A549 (cell line): ENCODE measurements around the gene PFN3. TPM values are rescaled to one million over a fixed set of nuclear protein-coding genes. Genes with fewer than 3 reads are reported as not detected.

Experiments
- ATOH8 ChIP-seq: fragments of 250-450 bp; sonication (Bioruptor Pico); IDR thresholded peaks from 2 replicates; pipeline ENCODE4 v1.5.0; 2020; ENCODE audit warnings: low read depth, mild to moderate bottlenecking, moderate library complexity
- BCL3 ChIP-seq: fragments of >200 bp; sonication (Bioruptor Twin); formaldehyde crosslinking; IDR thresholded peaks from 3 replicates; pipeline ENCODE4 v1.6.1; 2016
- BHLHE40 ChIP-seq: IDR thresholded peaks from 2 replicates; pipeline ENCODE4 v1.6.1; 2012; ENCODE audit warnings: low read depth, low read length, inconsistent platforms
- CBX2 ChIP-seq: fragments of 200-600 bp; sonication (generic); IDR thresholded peaks from 2 replicates; pipeline ENCODE4 v1.6.1; 2016; ENCODE audit warnings: low read depth, mild to moderate bottlenecking, borderline replicate concordance
- CBX8 ChIP-seq: fragments of 200-600 bp; sonication (generic); IDR thresholded peaks from 2 replicates; pipeline ENCODE4 v1.6.1; 2016
- CEBPB ChIP-seq, 2 experiments: fragments of >200 bp in 1 of 2; sonication (Bioruptor Twin) in 1 of 2; formaldehyde crosslinking in 1 of 2; IDR thresholded peaks; 2 replicates each; pipeline ENCODE4 v1.6.1; 2012 to 2016
- CHD4 ChIP-seq: fragments of 200-600 bp; sonication (generic); IDR thresholded peaks from 2 replicates; pipeline ENCODE4 v1.6.1; 2016; ENCODE audit warnings: antibody characterized with exemption, mild to moderate bottlenecking, borderline replicate concordance
- CTCF ChIP-seq: fragments of >200 bp; sonication (Bioruptor Twin); formaldehyde crosslinking; IDR thresholded peaks from 3 replicates; pipeline ENCODE4 v1.5.1; 2016
- EHF ChIP-seq: fragments of 250-450 bp; sonication (Bioruptor Pico); IDR thresholded peaks from 2 replicates; pipeline ENCODE4 v1.5.0; 2020; ENCODE audit warnings: mild to moderate bottlenecking
- ELK1 ChIP-seq: fragments of 150-350 bp; IDR thresholded peaks from 2 replicates; pipeline ENCODE4 v1.6.1; 2014; ENCODE audit warnings: low read depth, mild to moderate bottlenecking, low read length
- EP300 ChIP-seq, 2 experiments: fragments of >200 bp; sonication (Bioruptor Twin); formaldehyde crosslinking; IDR thresholded peaks; 2 replicates in 1 of 2; 3 replicates in 1 of 2; pipeline ENCODE4 v1.6.1; 2016 to 2017
- HDAC2 ChIP-seq: fragments of 200-600 bp; sonication (generic); IDR thresholded peaks from 2 replicates; pipeline ENCODE4 v1.6.1; 2016
- HES2 ChIP-seq: fragments of >200 bp; sonication (Bioruptor Twin); formaldehyde crosslinking; IDR thresholded peaks from 2 replicates; pipeline ENCODE4 v1.6.1; 2016
- HEYL ChIP-seq: fragments of 250-450 bp; sonication (Bioruptor Pico); IDR thresholded peaks from 2 replicates; pipeline ENCODE4 v1.8.0; 2021; ENCODE audit warnings: mild to moderate bottlenecking, moderate library complexity
- HMGXB4 ChIP-seq: fragments of 250-450 bp; sonication (Bioruptor Pico); IDR thresholded peaks from 2 replicates; pipeline ENCODE4 v1.5.0; 2021; ENCODE audit warnings: mild to moderate bottlenecking, moderate library complexity, borderline replicate concordance
- JUN ChIP-seq, 2 experiments: fragments of >200 bp; sonication (Bioruptor Twin); formaldehyde crosslinking; IDR thresholded peaks; 2 replicates in 1 of 2; 3 replicates in 1 of 2; pipeline ENCODE4 v1.6.1; 2016 to 2017
- KDM1A ChIP-seq: fragments of 200-600 bp; sonication (generic); IDR thresholded peaks from 2 replicates; pipeline ENCODE4 v1.6.1; 2016; ENCODE audit warnings: low read depth, mild to moderate bottlenecking
- KDM5A ChIP-seq: fragments of 200-600 bp; sonication (generic); IDR thresholded peaks from 2 replicates; pipeline ENCODE4 v1.6.1; 2016; ENCODE audit warnings: antibody characterized with exemption, mild to moderate bottlenecking
- MAFK ChIP-seq: fragments of 450-650 bp; IDR thresholded peaks from 2 replicates; pipeline ENCODE4 v1.6.1; 2014; ENCODE audit not compliant: partially characterized antibody
- MAX ChIP-seq: IDR thresholded peaks from 2 replicates; pipeline ENCODE4 v1.6.1; 2012
- MAZ ChIP-seq: fragments of 150-350 bp; IDR thresholded peaks from 2 replicates; pipeline ENCODE4 v1.6.1; 2014; ENCODE audit warnings: antibody characterized with exemption, low read depth, low read length, borderline replicate concordance
- NFE2L2 ChIP-seq: fragments of 150-350 bp; conservative IDR thresholded peaks from 2 replicates; pipeline ENCODE4 v1.6.1; 2014; ENCODE audit warnings: low read length
- PBX3 ChIP-seq: IDR thresholded peaks from 2 replicates; pipeline ENCODE4 v1.6.1; 2012
- PHF8 ChIP-seq: fragments of 200-600 bp; sonication (generic); IDR thresholded peaks from 2 replicates; pipeline ENCODE4 v1.6.1; 2016; ENCODE audit warnings: low read depth, mild to moderate bottlenecking, antibody characterized with exemption, moderate library complexity, borderline replicate concordance
- REST ChIP-seq: fragments of 200-600 bp; sonication (generic); IDR thresholded peaks from 2 replicates; pipeline ENCODE4 v1.6.1; 2016; ENCODE audit warnings: antibody characterized with exemption, mild to moderate bottlenecking, moderate library complexity
- ZFP36 ChIP-seq: fragments of 450-650 bp; IDR thresholded peaks from 2 replicates; pipeline ENCODE4 v1.6.1; 2014; ENCODE audit warnings: borderline replicate concordance; ENCODE audit not compliant: partially characterized antibody
- ZNF302 ChIP-seq: fragments of 250-450 bp; sonication (Bioruptor Pico); IDR thresholded peaks from 2 replicates; pipeline ENCODE4 v1.9.0; 2021; ENCODE audit warnings: inconsistent platforms, mild to moderate bottlenecking, moderate library complexity
- ZSCAN20 ChIP-seq: fragments of 250-450 bp; sonication (Bioruptor Pico); IDR thresholded peaks from 2 replicates; pipeline ENCODE4 v1.8.0; 2022; ENCODE audit warnings: mild to moderate bottlenecking, moderate library complexity
- polyA plus RNA-seq, 4 experiments: library from polyadenylated mRNA; depleted of rRNA in 3 of 4; stranded (reverse); fragments of >200 nt; fragmentation: RNase III in 1 of 4; extraction: RNeasy Plus Mini Kit Qiagen cat#74134 plus additional on column Dnase treatment in 1 of 4; gene quantifications; 2 replicates in 3 of 4; 3 replicates in 1 of 4; pipeline ENCODE4 v1.2.3, GENCODE V29; 2011 to 2017

PFN3 gene
- polyA plus RNA-seq, 2 of the 4 experiments (the other 2 are of a cell fraction) = not detected

GRCh38 chr5:177378884-177379883 lies 21.3 kb downstream of the PFN3 start (continued):
- TF ChIP-seq CTCF (no peak), HEYL (CRISPR knock-in tag) (no peak), REST (no peak), CBX8 (no peak), CEBPB (IDR thresholded peaks at IDR 0.05) (no peak), BHLHE40 (no peak), HES2 (no peak), HDAC2 (no peak), ZNF302 (peak; percentile 79), PBX3 (no peak), BCL3 (no peak), CBX2 (no peak), EP300 (IDR thresholded peaks at IDR 0.05) (no peak), MAFK (peak; percentile 94), MAZ (no peak), ELK1 (no peak), KDM5A (no peak), ZSCAN20 (CRISPR knock-in tag) (no peak), KDM1A (no peak), NFE2L2 (peak; percentile 47; the same call in 1 of the 2 replicates), ZFP36 (no peak), HMGXB4 (CRISPR knock-in tag) (0 out of 2 replicates have a peak, but pooled peaks have one; percentile 28), JUN (IDR thresholded peaks at IDR 0.05) (0 out of 5 replicates have a peak, but pooled peaks of 1 of the 2 experiments have one; percentile 3), MAX (peak; percentile 84; the same call in 1 of the 2 replicates), PHF8 (no peak), EHF (CRISPR knock-in tag) (peak; percentile 65), ATOH8 (CRISPR knock-in tag) (no peak; the same call in 1 of the 2 replicates), CHD4 (no peak)
